Measurements from ENCODE around the gene ACOT11.

GRCh38 chr1:54611621-54612020 lies 63.6 kb downstream of the ACOT11 start:
- no peak for TF ChIP-seq CTCF (IDR thresholded peaks at IDR 0.05)
- no peak for TF ChIP-seq POLR2A (IDR thresholded peaks at IDR 0.05)
